NCI-H524 (cell line): Measurements from ENCODE around the gene DNASE1L3.

Experiments
- DNase-seq, 2 experiments: peaks; one replicate each; lab custom pipeline; 2025; lab: John Stamatoyannopoulos, UW

DNASE1L3 gene

DNA sequence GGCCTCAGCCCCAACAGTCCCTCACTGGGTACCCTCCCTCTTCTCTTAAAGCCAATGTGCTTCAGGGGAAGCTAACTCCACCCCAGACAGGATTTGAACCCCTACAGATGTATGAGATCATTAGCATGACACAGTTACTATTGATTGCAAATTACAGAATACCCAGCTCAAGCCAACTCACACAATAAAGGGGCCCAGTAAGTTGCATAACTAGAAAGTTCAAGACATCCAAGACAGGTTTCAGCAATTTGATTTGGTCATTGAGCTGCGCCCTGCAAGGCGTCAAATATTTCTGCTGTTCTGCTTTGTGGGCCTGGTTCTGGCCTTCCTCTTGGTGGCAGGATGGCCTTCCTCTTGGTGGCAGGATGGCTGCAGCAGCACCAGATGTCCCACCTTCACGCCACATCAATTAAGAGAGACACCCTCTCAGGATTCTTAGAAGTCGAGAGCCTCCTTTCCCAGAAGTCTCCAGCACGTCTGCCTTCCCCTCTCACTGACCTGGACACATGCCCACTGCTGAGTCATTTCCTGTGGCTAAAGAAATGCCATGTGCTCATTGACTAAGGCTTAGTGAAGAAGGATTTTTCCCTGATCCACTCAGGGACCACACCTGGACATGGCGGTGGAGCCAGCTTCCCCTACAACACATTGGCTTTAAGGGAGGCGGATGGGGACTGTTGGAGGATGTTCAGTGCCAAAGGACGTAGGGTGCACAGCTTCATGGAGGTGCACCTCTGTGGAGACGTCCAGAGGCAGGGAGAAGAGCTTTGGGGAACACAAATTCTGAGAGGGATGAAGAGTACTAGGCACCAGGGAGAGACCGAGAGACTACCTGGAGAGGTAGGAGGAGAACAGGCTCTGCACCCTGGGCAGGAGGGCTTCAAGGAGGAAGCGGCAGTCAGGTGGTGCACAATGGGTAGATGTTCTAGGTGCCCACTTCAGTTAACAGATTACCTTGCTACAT is 49.1 kb downstream of the DNASE1L3 start:
- peak in 1 of 2 experiments; percentile 5 for DNase-seq

GRCh38 chr3:58160399-58160798 is 50.4 kb downstream of the DNASE1L3 start:
- DNase-seq = no peak

DNA sequence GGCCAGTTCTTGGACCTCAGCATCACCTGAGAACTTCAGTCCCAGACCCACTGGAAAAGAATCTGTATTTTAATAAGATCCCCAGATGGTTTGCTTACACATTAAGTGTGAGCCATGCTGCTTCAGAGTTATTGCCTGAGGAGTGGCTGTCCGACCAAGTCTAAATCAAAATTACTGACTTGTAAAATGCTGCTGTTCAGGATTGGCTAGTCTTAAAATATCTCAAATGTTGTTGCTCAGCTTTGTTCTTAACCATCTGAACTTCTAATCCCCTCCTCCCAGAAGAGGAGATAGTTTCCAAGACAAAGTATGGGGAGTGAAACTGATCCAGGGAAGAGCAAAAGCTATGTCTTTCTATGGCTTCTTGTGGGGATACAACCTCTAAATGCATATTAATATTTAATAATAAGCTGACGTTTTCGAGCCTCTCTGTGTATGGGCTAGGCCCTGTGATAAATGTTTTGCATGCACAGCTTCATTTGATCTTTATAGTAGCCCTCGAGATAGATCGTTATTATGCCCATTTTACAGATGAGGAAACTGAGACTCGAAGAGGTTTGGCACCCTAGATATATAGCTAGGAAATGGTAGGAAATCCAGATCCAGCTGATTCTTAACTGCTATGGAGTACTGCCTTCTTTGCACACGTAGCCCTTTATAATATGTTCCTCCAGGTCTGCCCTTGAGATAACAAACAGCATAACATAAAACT is 52.2 kb downstream of the DNASE1L3 start:
- DNase-seq = peak in 1 of 2 experiments; percentile 55

DNA sequence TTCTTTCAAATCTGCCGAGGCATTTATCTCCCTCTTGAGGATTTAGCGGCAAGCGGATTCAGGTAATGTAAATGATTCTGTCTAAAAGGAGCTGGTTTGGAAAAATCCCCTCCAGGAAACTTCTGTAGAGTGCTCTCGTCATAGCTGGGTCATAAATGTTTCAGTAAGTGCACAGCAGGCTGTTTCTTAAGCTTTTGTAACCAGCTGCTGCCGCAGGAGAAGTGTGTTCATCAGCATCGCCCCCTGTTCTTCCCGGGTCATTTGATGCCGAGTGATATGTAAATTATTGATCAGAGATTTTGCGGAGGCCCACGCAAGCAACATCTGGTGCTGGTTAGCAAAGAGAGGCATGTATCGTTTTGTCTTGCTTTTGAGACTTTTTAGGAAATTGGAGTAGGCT is 53.1 kb downstream of the DNASE1L3 start:
- peak; percentile 89 to 95 for DNase-seq

DNA sequence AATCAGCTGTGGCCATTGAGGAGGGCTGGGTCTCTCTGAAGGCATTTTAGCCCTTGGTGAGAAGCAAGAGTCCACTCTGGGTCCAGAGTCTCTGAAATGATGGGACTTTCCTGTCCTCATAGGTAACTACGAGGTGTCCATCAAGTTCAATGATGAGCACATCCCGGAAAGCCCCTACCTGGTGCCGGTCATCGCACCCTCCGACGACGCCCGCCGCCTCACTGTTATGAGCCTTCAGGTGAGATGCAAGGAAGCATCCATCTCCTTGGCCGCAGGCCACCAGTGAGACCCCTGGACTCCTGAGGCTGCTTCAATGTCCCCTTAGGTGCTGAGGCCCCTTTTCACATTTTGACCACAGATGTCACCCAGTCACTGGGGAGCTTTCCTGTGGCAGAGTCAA is 54.9 kb downstream of the DNASE1L3 start:
- no peak for DNase-seq

GRCh38 chr3:58154626-58155449 is 55.9 kb downstream of the DNASE1L3 start:
- no peak for DNase-seq

GRCh38 chr3:58153371-58153770 is 57.4 kb downstream of the DNASE1L3 start:
- DNase-seq = no peak

- no peak for DNase-seq
These were observed 58.4 kb downstream of the DNASE1L3 start for GRCh38 chr3:58152225-58153015.

DNA sequence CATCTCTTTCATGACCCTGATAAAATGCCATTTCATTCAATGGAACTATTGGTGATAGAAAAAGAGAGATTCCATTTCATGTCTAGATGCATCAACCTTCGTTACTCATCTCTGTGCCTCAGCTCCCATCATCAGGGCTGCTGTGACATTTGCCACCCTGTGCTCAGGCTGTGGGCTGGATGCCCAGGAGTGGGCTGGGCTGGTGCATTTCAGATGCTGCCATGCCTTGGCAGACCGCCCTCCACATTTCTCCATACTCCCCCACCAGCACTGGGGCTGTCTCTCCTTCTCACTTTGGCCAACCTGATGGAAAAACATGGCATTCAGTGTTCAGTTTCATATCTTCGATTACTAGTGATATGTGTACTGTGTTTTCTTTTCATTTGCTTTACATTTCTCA is 59.1 kb downstream of the DNASE1L3 start:
- DNase-seq = no peak

DNA sequence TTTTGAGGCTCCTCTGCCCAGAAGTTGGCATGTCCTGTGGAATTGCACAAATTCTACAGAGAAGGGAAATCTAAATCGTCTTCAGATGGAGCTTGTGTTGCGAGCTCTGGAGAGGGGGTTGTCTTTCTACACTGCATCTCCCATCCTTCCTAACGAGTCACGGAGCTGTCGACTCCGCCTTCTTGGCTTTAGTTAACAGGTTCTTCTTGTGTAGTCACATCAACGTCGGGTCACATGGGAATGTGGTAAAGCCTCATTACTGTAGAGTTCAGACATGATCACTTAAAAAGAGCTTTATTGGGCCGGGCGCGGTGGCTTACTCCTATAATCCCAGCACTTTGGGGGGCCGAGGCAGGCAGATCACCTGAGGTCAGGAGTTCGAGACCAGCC is 60.0 kb downstream of the DNASE1L3 start:
- no peak for DNase-seq

- no peak for DNase-seq
These were observed 60.5 kb downstream of the DNASE1L3 start for GRCh38 chr3:58150130-58150809.

- DNase-seq = no peak
These were observed 62.7 kb downstream of the DNASE1L3 start for GRCh38 chr3:58148049-58148448.

DNA sequence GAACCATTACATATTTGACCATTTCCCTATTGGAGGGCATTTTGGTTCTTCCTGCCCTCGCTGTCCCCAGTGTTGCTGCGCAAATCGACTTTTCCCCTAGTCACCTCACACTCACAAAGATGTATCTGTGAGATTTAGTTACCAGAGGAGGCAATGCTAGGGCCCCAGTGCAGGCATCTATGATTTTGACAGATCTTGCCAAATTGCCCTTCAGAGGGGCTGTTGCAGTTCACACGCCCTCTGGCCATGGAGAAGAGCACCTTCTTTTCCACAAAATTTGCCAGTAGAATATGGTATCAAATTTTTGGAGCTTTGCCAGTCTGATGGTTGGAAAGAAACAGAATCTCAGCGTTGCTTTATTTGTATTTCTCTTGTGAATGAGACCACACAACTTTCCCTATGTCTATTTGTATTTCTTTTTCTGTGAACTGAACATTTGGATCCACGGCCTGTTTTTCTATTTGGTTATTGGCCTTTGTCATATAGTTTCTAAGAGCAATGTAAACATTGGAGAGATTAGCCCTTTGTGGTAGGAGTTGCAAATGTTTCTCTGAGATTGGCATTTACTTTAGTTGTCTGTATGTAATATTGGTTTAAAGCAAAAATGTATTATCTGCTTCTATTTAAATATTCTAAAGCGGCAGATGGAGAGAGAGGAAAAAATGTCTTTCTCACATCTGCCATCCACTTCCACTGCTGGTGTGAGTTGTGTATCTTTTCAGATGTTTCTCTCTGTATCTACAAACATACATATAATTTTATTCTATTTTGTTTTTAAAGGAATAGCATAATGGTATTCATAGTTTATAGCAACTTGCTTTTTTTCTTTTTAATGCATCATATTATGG is 66.1 kb downstream of the DNASE1L3 start:
- peak in 1 of 2 experiments; percentile 2 for DNase-seq

- DNase-seq = no peak
These were observed 67.2 kb downstream of the DNASE1L3 start for GRCh38 chr3:58143417-58144055.
